HCT116 (cell line): Measurements from ENCODE around the gene CEP41. TPM values are rescaled to one million over a fixed set of nuclear protein-coding genes. Genes with fewer than 3 reads are reported as not detected.

Experiments used
- ATAC-seq: fragments of 200-7000 bp; cut with Tn5 transposase; 2 replicates; pipeline ENCODE4 v1.9.1; 2020; ENCODE audit warnings: mild to moderate bottlenecking, moderate library complexity
- BruUV-seq: library from RNA; stranded (reverse); fragments of 400-500 nt; replicated peaks from 2 replicates; lab custom pipeline; 2021; lab: Mats Ljungman, UMichigan
- CTCF ChIA-PET: fragments of 300-600 bp; sonication (Branson Sonifier 250); formaldehyde crosslinking; loops from one replicate; lab custom pipeline; 2021; ENCODE audit warnings: antibody characterized with exemption; lab: Charles Lee
- POLR2A ChIA-PET: fragments of 300-600, 350-600 bp; sonication (Branson Sonifier 250); formaldehyde crosslinking; loops from one replicate; lab custom pipeline; 2021; ENCODE audit warnings: antibody characterized with exemption; lab: Charles Lee
- RAD21 ChIA-PET, 2 experiments: fragments of 300-600 bp; sonication (Branson Sonifier 250); formaldehyde crosslinking; loops; one replicate each; lab custom pipeline; 2023; ENCODE audit warnings: low total read pairs in 2 of 2; ENCODE audit not compliant: uncharacterized antibody in 2 of 2, unreplicated experiment in 2 of 2, low non-redundant PET in 1 of 2; lab: Charles Lee
- DNase-seq: peaks from one replicate; pipeline ENCODE4 v3.0.0-alpha.2; 2010; ENCODE audit warnings: low read depth, low spot score
- H2AFZ ChIP-seq: fragments of 200-600 bp; shearing (Covaris generic), sonication (generic); 2 replicates; pipeline ENCODE4 v1.6.1; 2017; ENCODE audit warnings: low read depth, mixed run types, mixed read lengths, antibody characterized with exemption, low read length; ENCODE audit not compliant: poor library complexity, severe bottlenecking
- H3K27ac ChIP-seq: 2 replicates; pipeline ENCODE4 v1.5.1; 2012; ENCODE audit warnings: low read depth, low read length
- H3K27me3 ChIP-seq: fragments of 200-600 bp; sonication (generic); 2 replicates; pipeline ENCODE4 v1.6.1; 2016; ENCODE audit warnings: mixed run types, low read length, mixed read lengths; ENCODE audit not compliant: insufficient read depth
- H3K36me3 ChIP-seq, 2 experiments: fragments of 200-500 bp in 1 of 2; fragments of 200-600 bp in 1 of 2; sonication (Bioruptor generic) in 1 of 2; sonication (generic) in 1 of 2; 2 replicates each; pipeline versions ENCODE4 v1.5.1 to v1.6.1; 2014 to 2016; ENCODE audit warnings: low read length in 2 of 2, inconsistent platforms in 1 of 2, mixed read lengths in 1 of 2, mixed run types in 1 of 2; ENCODE audit not compliant: insufficient read depth in 2 of 2, control insufficient read depth in 1 of 2
- H3K4me1 ChIP-seq, 2 experiments: fragments of 200-600 bp in 1 of 2; sonication (generic) in 1 of 2; 2 replicates each; pipeline versions ENCODE4 v1.5.1 to v1.6.1; 2012 to 2017; ENCODE audit warnings: low read length in 2 of 2, inconsistent platforms in 1 of 2, mild to moderate bottlenecking in 1 of 2, mixed read lengths in 1 of 2, mixed run types in 1 of 2, moderate library complexity in 1 of 2; ENCODE audit not compliant: insufficient read depth in 2 of 2, control insufficient read depth in 1 of 2
- H3K4me2 ChIP-seq: fragments of 200-600 bp; sonication (generic); 2 replicates; pipeline ENCODE4 v1.6.1; 2017; ENCODE audit warnings: mixed run types, low read length, mixed read lengths
- H3K4me3 ChIP-seq, 2 experiments: fragments of 200-600 bp in 1 of 2; sonication (generic) in 1 of 2; replicated peaks in 1 of 2; 2 replicates each; pipeline ENCODE4 v1.5.1; 2011 to 2016; ENCODE audit warnings: low read length in 2 of 2, control low read depth in 1 of 2, low read depth in 1 of 2, mild to moderate bottlenecking in 1 of 2, mixed read lengths in 1 of 2, mixed run types in 1 of 2
- H3K79me2 ChIP-seq: fragments of 200-600 bp; sonication (generic); 2 replicates; pipeline ENCODE4 v1.6.1; 2017; ENCODE audit warnings: mild to moderate bottlenecking, mixed run types, low read length, moderate library complexity, mixed read lengths; ENCODE audit not compliant: insufficient read depth
- H3K9ac ChIP-seq: fragments of 200-600 bp; sonication (generic); 2 replicates; pipeline ENCODE4 v1.6.1; 2016; ENCODE audit warnings: low read length, mixed read lengths
- H3K9me2 ChIP-seq: fragments of 200-600 bp; sonication (generic), shearing (Covaris generic); 2 replicates; pipeline ENCODE4 v1.6.1; 2017; ENCODE audit warnings: mixed run types, mild to moderate bottlenecking, moderate library complexity; ENCODE audit not compliant: insufficient read depth
- H3K9me3 ChIP-seq, 2 experiments: fragments of 200-500 bp in 1 of 2; fragments of 200-600 bp in 1 of 2; sonication (Bioruptor generic) in 1 of 2; sonication (generic) in 1 of 2; 2 replicates each; pipeline ENCODE4 v1.6.1; 2014 to 2017; ENCODE audit warnings: low read length in 2 of 2, mixed read lengths in 2 of 2, inconsistent platforms in 1 of 2, low read depth in 1 of 2, mild to moderate bottlenecking in 1 of 2, mixed run types in 1 of 2, moderate library complexity in 1 of 2; ENCODE audit not compliant: control insufficient read depth in 1 of 2, insufficient read depth in 1 of 2
- H4K20me1 ChIP-seq: fragments of 200-600 bp; sonication (generic), shearing (Covaris generic); 2 replicates; pipeline ENCODE4 v1.6.1; 2017; ENCODE audit warnings: mixed run types, mild to moderate bottlenecking, moderate library complexity; ENCODE audit not compliant: insufficient read depth
- CBX3 ChIP-seq: IDR thresholded peaks from 2 replicates; pipeline ENCODE4 v1.6.1; 2012; ENCODE audit warnings: low read depth
- CEBPB ChIP-seq: IDR thresholded peaks from 2 replicates; pipeline ENCODE4 v1.6.1; 2012; ENCODE audit warnings: low read depth
- POLR2A ChIP-seq: IDR thresholded peaks from 2 replicates; pipeline ENCODE4 v1.7.0; 2011; ENCODE audit warnings: borderline replicate concordance; ENCODE audit not compliant: insufficient read depth, insufficient read length; ENCODE audit errors: extremely low read depth
- POLR2AphosphoS5 ChIP-seq: IDR thresholded peaks from 2 replicates; pipeline ENCODE4 v1.6.1; 2011; ENCODE audit warnings: mild to moderate bottlenecking, low read depth, low read length, moderate library complexity
- SIN3A ChIP-seq: IDR thresholded peaks from 2 replicates; pipeline ENCODE4 v1.6.1; 2012; ENCODE audit warnings: low read depth
- SP1 ChIP-seq: IDR thresholded peaks from 2 replicates; pipeline ENCODE4 v1.6.1; 2012; ENCODE audit warnings: low read depth
- intact Hi-C: fragments of 100-400 bp; cut with micrococcal nuclease; formaldehyde crosslinking; loops from 2 replicates; pipeline ENCODE4 v1.10.0; 2022
- total RNA-seq: library from RNA; stranded (reverse); gene quantifications from one replicate; pipeline ENCODE4 v1.2.1, GENCODE V29; 2021; ENCODE audit not compliant: unreplicated experiment
- TF ChIP-seq, protein P1 (sequence below), 3 experiments: fragments of 200-600 bp in 1 of 3; sonication (generic) in 1 of 3; IDR thresholded peaks in 2 of 3; conservative IDR thresholded peaks in 1 of 3; 2 replicates each; pipeline ENCODE4 v1.5.1; 2012 to 2017; ENCODE audit warnings: low read depth in 2 of 3, low read length in 2 of 3, antibody characterized with exemption in 1 of 3, borderline replicate concordance in 1 of 3, control low read depth in 1 of 3, mild to moderate bottlenecking in 1 of 3, mixed read lengths in 1 of 3, mixed run types in 1 of 3, moderate library complexity in 1 of 3; ENCODE audit not compliant: insufficient read depth in 1 of 3

CEP41 gene
- total RNA-seq, 1 experiment from 2014 or later, result 13.6 TPM

DNA sequence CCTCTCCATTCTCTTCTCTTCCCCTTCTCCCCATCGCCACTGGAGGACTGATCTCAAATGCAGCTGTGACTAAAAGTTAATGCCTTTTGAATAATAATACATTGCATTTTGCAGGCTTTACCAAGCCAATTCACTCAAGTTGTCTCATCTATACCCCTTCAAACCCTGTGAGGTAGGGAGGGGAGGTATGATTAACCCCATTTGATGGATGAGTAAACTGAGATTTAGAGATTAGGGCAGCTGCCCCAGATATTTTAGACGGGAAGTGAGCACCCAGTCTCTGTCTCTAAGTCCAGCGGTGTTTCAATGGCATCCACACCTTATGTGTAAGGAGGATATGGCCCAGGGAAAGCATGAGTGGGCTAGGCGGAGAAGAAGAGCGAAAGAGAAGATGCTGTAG, 95.1 kb downstream of the CEP41 start (continued):
- TF ChIP-seq, protein P1, sequence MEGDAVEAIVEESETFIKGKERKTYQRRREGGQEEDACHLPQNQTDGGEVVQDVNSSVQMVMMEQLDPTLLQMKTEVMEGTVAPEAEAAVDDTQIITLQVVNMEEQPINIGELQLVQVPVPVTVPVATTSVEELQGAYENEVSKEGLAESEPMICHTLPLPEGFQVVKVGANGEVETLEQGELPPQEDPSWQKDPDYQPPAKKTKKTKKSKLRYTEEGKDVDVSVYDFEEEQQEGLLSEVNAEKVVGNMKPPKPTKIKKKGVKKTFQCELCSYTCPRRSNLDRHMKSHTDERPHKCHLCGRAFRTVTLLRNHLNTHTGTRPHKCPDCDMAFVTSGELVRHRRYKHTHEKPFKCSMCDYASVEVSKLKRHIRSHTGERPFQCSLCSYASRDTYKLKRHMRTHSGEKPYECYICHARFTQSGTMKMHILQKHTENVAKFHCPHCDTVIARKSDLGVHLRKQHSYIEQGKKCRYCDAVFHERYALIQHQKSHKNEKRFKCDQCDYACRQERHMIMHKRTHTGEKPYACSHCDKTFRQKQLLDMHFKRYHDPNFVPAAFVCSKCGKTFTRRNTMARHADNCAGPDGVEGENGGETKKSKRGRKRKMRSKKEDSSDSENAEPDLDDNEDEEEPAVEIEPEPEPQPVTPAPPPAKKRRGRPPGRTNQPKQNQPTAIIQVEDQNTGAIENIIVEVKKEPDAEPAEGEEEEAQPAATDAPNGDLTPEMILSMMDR (IDR thresholded peaks at IDR 0.05 in 2 of 3, conservative IDR thresholded peaks at IDR 0.05 in 1 of 3; ENCODE audit: borderline replicate concordance in 1 of 3, insufficient read depth in 1 of 3, low read depth in 2 of 3, low read length in 2 of 3), result no peak
- TF ChIP-seq SP1 (no peak), CEBPB (no peak), SIN3A (no peak), CBX3 (no peak), POLR2A (no peak), POLR2AphosphoS5 (no peak)

DNA sequence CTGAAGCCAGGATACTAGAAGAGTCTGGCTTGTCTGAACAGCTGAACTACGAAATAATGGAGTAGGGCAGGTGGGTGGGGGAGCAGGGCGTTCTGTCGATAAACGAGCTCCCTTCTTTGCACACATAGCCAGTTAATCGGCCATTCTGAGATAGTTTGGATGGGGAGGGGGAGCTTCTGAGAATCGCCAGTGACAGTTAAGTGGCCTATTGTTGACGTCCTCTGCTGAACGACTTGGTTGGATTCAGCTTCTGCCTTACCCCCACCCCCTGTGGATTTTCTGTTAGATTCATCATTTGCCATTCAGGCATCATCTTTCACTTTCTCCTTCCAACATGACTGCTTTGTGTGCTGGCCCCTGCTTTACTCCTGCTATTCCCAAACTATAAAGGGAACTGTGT, 95.7 kb downstream of the CEP41 start:
- Histone ChIP-seq H3K4me1 (no peaks in the 10 kb centered on the region), H3K79me2 (no peaks in the 10 kb centered on the region), H3K9me2 (no peaks in the 10 kb centered on the region), H3K9me3 (no peaks in the 10 kb centered on the region), H3K4me2 (no peak overlapping the region), H4K20me1 (no peaks in the 10 kb centered on the region), H3K27ac (no peak overlapping the region), H2AFZ (no peak overlapping the region), H3K27me3 (no peaks in the 10 kb centered on the region), H3K36me3 (no peaks in the 10 kb centered on the region), H3K9ac (no peak overlapping the region), H3K4me3 (no peak overlapping the region)
- no peak for DNase-seq
- TF ChIP-seq CBX3, result no peak
- BruUV-seq, result no TSS peak
- RAD21 ChIA-PET, result no interaction called here
- ATAC-seq, result no peak
- CTCF ChIA-PET, result no interaction called here
- POLR2A ChIA-PET, result no interaction called here
- intact Hi-C loops, result no loop called here
